Vagina (tissue), 2 donors: ENCODE results near the gene ARL5B. TPM values are rescaled to one million over a fixed set of nuclear protein-coding genes. Genes with fewer than 3 reads are reported as not detected.

Experiments
- DNase-seq, 2 donors: peaks; one replicate each; pipeline ENCODE4 v3.0.0-alpha.2; 2017; ENCODE audit errors: extremely low spot score in 2 of 2
- H3K27ac ChIP-seq: fragments of 200-600 bp; sonication (generic); one replicate; pipeline ENCODE4 v1.5.1; 2019
- H3K27me3 ChIP-seq: fragments of 200-600 bp; sonication (generic); one replicate; pipeline ENCODE4 v1.5.1; 2019
- H3K36me3 ChIP-seq, 2 donors: fragments of 200-600 bp; sonication (generic); one replicate each; pipeline ENCODE4 v1.5.1; 2017 to 2019
- H3K4me1 ChIP-seq: fragments of 200-600 bp; sonication (generic); one replicate; pipeline ENCODE4 v1.5.1; 2019
- H3K4me3 ChIP-seq, 2 donors: fragments of 200-600 bp; sonication (generic); 1 replicate in 1 of 2; 2 replicates in 1 of 2; pipeline ENCODE4 v1.5.1; 2016 to 2019
- H3K9me3 ChIP-seq: fragments of 200-600 bp; sonication (generic); one replicate; pipeline ENCODE4 v1.5.1; 2019
- CTCF ChIP-seq, 3 experiments: fragments of 450-650 bp in 2 of 3; fragments of 200-600 bp in 1 of 3; sonication (generic) in 1 of 3; IDR thresholded peaks; one replicate each; pipeline ENCODE4 v1.5.1; 2017 to 2019; ENCODE audit warnings: antibody characterized with exemption in 3 of 3, mild to moderate bottlenecking in 2 of 3, moderate library complexity in 2 of 3
- POLR2A ChIP-seq, 2 donors: fragments of 450-650 bp; IDR thresholded peaks; one replicate each; pipeline ENCODE4 v1.6.1; 2017; ENCODE audit warnings: antibody characterized with exemption in 2 of 2, mild to moderate bottlenecking in 2 of 2, moderate library complexity in 2 of 2
- POLR2AphosphoS5 ChIP-seq, 2 donors: sonication (generic); formaldehyde crosslinking; IDR thresholded peaks; one replicate each; pipeline ENCODE4 v1.9.0; 2017; ENCODE audit warnings: antibody characterized with exemption in 2 of 2, mild to moderate bottlenecking in 2 of 2, low read depth in 1 of 2; ENCODE audit not compliant: insufficient read depth in 1 of 2
- intact Hi-C: fragments of 100-400 bp; cut with DNase I; formaldehyde crosslinking; loops from one replicate; pipeline ENCODE4 v1.15.1; 2023
- total RNA-seq: library from RNA; depleted of rRNA; stranded (reverse); fragments of >200 nt; gene quantifications from one replicate; pipeline ENCODE4 v1.2.3, GENCODE V29; 2016

ARL5B gene
- total RNA-seq, 1 donor from 2014 or later, result 11.8 TPM

DNA sequence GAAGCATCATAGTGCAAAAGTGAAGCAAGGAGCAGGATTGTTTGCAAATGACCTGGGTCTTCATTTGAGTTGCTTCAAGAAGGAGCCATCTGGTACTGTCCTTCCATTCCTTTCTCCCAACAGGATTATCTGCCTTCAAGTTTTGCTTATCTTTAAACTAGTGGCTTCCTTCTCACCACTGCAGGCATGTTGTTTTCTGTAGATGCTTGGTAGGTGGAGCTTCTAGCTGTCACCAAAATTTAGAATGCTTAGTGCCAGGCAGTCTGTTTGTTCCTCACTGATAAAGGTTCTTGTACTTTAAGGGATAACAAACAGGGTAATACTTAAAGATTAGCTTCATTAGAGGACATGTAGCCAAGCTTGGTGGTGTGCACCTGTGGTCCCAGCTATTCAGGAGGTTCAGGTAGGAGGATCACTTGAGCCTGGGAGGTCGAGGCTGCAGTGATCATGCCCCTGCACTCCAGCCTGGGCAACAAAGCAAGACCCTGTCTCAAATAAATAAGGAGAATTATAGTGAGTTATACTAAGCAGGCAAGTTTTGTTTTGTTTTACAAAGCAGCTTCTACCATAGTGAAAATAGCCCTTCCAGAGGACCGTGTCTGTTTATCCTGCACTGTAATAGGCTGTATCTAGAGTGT, 5.7 kb downstream of the ARL5B start:
- no peak for TF ChIP-seq POLR2AphosphoS5 (IDR thresholded peaks at IDR 0.05; ENCODE audit: insufficient read depth in 1 of 2, low read depth in 1 of 2)
- no peak for TF ChIP-seq CTCF (IDR thresholded peaks at IDR 0.05)
- TF ChIP-seq POLR2A (IDR thresholded peaks at IDR 0.05), result no peak
- Histone ChIP-seq H3K9me3 (no peaks in the 10 kb centered on the region), H3K36me3 (peaks cover 0 to 7% of the 10 kb centered on the region in 2 donors), H3K27me3 (no peaks in the 10 kb centered on the region), H3K4me1 (peaks cover 55% of the 10 kb centered on the region), H3K4me3 (no peak overlapping the region), H3K27ac (no peak overlapping the region)
- no peak for DNase-seq
- intact Hi-C loops, result no loop called here

GRCh38 chr10:18665815-18666558, 6.8 kb downstream of the ARL5B start:
- Histone ChIP-seq H3K4me1 (peaks cover 45% of the 10 kb centered on the region), H3K9me3 (no peaks in the 10 kb centered on the region), H3K27ac (no peak overlapping the region), H3K4me3 (no peak overlapping the region), H3K36me3 (peaks cover 0 to 14% of the 10 kb centered on the region in 2 donors), H3K27me3 (no peaks in the 10 kb centered on the region)
- intact Hi-C loops, result no loop called here
- TF ChIP-seq CTCF (IDR thresholded peaks at IDR 0.05) (no peak), POLR2A (IDR thresholded peaks at IDR 0.05) (no peak), POLR2AphosphoS5 (IDR thresholded peaks at IDR 0.05; ENCODE audit: insufficient read depth in 1 of 2, low read depth in 1 of 2) (no peak)
- no peak for DNase-seq

DNA sequence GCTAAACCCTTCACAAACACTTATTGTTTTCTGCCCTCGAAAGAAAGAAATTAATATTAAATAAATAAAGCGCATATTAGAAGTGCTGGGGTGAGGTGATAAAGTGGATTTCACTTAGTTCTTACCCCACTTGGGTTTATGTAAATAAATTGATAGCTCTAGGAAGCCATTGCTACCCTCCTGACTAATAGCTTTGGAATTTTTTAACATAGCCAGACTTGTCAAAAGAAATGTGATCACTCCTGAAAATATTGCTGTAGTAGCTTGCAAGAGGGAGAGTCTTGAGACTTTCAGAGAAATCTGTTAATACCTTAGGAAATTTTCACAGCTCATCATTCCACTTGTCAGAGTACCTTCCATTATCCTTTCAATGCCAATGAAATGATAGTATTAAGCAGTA, 7.6 kb downstream of the ARL5B start:
- Histone ChIP-seq H3K4me3 (no peak overlapping the region), H3K4me1 (peaks cover 37% of the 10 kb centered on the region), H3K27me3 (no peaks in the 10 kb centered on the region), H3K36me3 (peaks cover 0 to 22% of the 10 kb centered on the region in 2 donors), H3K27ac (no peak overlapping the region), H3K9me3 (no peaks in the 10 kb centered on the region)
- intact Hi-C loops, result no loop called here
- DNase-seq, result no peak
- TF ChIP-seq POLR2AphosphoS5 (IDR thresholded peaks at IDR 0.05; ENCODE audit: insufficient read depth in 1 of 2, low read depth in 1 of 2) (no peak), CTCF (IDR thresholded peaks at IDR 0.05) (no peak), POLR2A (IDR thresholded peaks at IDR 0.05) (no peak)

- DNase-seq, result no peak
- peaks cover 31% of the 10 kb centered on the region for H3K4me1 ChIP-seq
- intact Hi-C loops, result no loop called here
- H3K27me3 ChIP-seq, result no peaks in the 10 kb centered on the region
- TF ChIP-seq POLR2A (IDR thresholded peaks at IDR 0.05) (no peak), CTCF (IDR thresholded peaks at IDR 0.05) (no peak), POLR2AphosphoS5 (IDR thresholded peaks at IDR 0.05; ENCODE audit: insufficient read depth in 1 of 2, low read depth in 1 of 2) (no peak)
- no peak overlapping the region for H3K4me3 ChIP-seq
- peaks cover 0 to 30% of the 10 kb centered on the region in 2 donors for H3K36me3 ChIP-seq
- H3K27ac ChIP-seq, result no peak overlapping the region
- no peaks in the 10 kb centered on the region for H3K9me3 ChIP-seq
Observed at GRCh38 chr10:18668026-18668425, 8.8 kb downstream of the ARL5B start.
